ENCODE results near the gene PRDM12.

DNA sequence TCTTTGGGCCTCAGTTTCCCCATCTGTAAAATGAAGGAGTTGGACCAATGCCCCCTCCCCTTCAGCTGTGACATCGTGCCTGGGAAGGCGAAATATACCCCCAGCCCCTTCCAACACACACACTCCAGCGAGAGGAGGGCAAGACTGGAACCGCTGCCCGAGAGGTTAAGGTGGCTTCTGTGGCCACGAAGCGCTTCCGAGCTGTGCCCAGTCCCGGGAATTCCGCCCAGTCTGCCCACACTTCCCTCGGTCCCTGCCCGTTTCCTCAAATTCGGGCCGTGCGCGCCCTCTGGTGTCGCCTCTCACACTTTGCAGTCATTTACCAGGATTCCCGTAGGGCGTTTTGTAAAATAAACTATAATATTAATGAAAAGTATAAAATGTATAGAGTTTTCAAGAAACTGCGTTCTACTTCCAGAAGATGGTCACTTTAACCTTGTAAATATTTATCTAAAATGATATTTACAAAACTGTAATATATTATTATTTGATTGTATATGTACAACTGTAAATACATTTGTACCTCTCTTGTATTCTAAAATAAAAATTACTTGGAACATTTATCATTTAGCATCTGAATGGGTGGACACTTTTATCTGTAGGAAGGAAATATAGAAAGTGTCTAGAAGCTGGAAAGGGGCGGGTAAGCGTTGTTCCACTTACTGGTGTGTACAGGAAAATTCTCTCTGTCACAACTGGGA lies 18.2 kb downstream of the PRDM12 start:
- TF ChIP-seq CTCF (IDR thresholded peaks at IDR 0.05) (peak; percentile 53 to 84 (median 75)), POLR2A (IDR thresholded peaks at IDR 0.05) (no peak)

Data from breast epithelium (tissue), 3 donors.